Erythroblast (primary cell): ENCODE measurements around the gene RRP8.

Source experiments
- DNase-seq, 2 experiments: peaks; one replicate each; lab custom pipeline; 2025; lab: John Stamatoyannopoulos, UW
- GATA1 ChIP-seq: IDR thresholded peaks from 2 replicates; pipeline ENCODE4 v1.6.1; 2011; ENCODE audit warnings: low read depth, mild to moderate bottlenecking, control low read depth, low read length, moderate library complexity
- POLR2A ChIP-seq: IDR thresholded peaks from 2 replicates; pipeline ENCODE4 v1.6.1; 2011; ENCODE audit warnings: mild to moderate bottlenecking, low read length

The RRP8 gene

GRCh38 chr11:6617315-6617781 is 13.9 kb upstream of the RRP8 start:
- DNase-seq = no peak
- TF ChIP-seq GATA1 (no peak), POLR2A (no peak)

- DNase-seq = no peak
- TF ChIP-seq POLR2A = no peak
- TF ChIP-seq GATA1 = no peak
Measured at GRCh38 chr11:6616596-6617250, 13.3 kb upstream of the RRP8 start.

- DNase-seq = no peak
- TF ChIP-seq GATA1 (no peak), POLR2A (peak; percentile 8)
Measured at GRCh38 chr11:6615882-6616585, 12.6 kb upstream of the RRP8 start.

- no peak for DNase-seq
- TF ChIP-seq GATA1 (no peak), POLR2A (no peak)
Measured at GRCh38 chr11:6615046-6615445, 11.6 kb upstream of the RRP8 start.

- DNase-seq = no peak
- TF ChIP-seq POLR2A (no peak), GATA1 (no peak)
Measured at GRCh38 chr11:6614446-6614845, 11.0 kb upstream of the RRP8 start.

DNA sequence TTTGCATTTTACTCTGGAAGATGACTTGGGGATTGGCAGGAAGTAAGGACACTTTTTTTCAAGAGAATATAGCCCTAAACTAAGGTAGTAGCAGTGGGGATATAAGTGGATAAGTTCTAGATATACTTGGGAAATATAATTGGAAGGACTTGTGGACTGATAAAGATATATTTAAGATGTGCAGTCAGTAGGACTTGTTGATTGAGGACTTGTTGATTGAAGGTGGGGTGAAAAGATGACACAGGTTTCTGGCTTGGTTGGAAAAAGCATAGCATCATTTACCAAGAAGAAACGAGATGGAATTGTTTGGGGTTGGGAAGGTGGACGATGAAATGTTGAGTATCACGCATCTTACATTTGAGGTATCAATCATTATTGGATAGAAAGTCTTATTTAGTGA is 10.1 kb upstream of the RRP8 start:
- no peak for DNase-seq
- no peak for TF ChIP-seq POLR2A
- TF ChIP-seq GATA1 = no peak

DNA sequence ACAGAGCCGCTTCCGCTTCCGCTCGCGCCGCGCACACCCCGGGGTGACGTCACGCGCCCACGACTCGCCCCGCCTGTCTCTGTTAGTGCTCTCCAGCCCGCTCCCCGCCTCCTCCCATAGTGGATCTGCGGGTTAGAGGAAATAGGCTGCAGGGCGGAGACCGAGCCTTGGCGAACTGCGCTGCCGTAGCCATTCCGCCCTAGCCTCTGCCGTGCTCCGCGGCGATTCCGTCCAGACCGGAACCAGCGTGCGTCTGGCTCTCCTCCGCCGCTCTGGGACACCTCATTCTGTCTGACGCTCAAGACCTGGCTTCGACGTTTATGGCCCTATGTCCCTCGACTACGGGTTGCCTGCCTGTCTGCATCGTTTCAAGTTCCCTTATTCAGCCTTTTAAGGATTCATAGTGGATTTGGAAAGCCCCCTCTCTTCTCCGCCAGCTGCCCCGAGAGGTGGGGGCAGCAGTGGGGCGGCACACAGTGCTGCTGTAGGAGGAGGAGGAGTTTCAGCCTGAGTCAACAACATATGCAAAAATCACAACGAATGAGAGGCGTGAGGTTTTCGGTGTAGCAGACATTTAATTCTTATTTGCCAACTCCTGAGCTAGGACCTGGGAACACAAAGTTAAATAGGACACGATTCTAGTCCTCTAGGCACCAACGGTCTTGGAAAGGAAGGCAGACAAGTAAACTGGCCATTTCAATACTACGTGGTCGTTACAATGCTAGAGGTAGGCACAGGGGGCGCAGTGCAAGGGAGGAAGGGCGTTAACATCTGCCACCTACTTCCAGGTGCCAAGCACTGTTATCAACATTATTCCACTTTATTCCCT is 9.0 kb upstream of the RRP8 start, which contains the start of gene TAF10:
Gene TAF10 (minus strand): TSS at position 4 of the 829 bp plus-strand sequence. CDS start 27 bp downstream, outside the sequence.
- TF ChIP-seq POLR2A (peak; percentile 97), GATA1 (no peak)
- DNase-seq = peak; percentile 96 to 98

DNA sequence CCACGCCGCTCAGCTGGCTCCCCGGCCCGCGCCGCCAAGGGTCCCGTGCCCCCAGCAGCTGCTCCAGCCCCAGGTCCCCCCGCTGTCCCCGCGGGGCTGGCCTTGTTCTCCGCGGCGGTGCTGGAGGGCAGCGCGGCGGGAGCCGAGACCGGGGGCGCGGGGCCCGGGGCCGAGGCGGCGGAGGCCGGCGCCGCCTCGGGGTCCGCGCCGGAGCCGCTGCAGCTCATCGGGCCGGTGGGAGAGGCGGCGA is 8.5 kb upstream of the RRP8 start:
- no peak for DNase-seq
- TF ChIP-seq POLR2A = no peak
- TF ChIP-seq GATA1 = no peak

- no peak for TF ChIP-seq POLR2A
- no peak for TF ChIP-seq GATA1
- DNase-seq = peak; percentile 60 to 71
Measured at GRCh38 chr11:6611092-6611962, 7.9 kb upstream of the RRP8 start.

GRCh38 chr11:6610591-6610990 is 7.2 kb upstream of the RRP8 start:
- TF ChIP-seq GATA1 (no peak), POLR2A (no peak)
- no peak for DNase-seq

DNA sequence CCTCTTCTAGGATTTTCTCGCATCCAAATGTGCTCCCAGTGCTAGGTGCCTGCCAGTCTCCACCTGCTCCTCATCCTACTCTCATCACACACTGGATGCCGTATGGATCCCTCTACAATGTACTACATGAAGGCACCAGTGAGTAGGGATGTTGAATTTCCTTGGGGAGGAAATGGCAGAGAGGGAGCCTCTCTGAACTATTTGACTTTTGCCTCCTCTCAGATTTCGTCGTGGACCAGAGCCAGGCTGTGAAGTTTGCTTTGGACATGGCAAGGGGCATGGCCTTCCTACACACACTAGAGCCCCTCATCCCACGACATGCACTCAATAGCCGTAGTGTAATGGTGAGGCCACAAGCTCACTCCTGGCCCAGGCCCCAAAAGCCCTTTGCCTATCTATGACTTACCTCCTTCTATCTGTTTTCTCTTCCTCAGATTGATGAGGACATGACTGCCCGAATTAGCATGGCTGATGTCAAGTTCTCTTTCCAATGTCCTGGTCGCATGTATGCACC is 6.1 kb upstream of the RRP8 start:
- no peak for DNase-seq
- TF ChIP-seq GATA1 (no peak), POLR2A (peak; percentile 28)

GRCh38 chr11:6608726-6609501 is 5.5 kb upstream of the RRP8 start:
- no peak for DNase-seq
- TF ChIP-seq POLR2A (no peak), GATA1 (no peak)
